HG02981 (cell line): ENCODE results near the gene SLC26A2.
A peak's percentile ranks its signal among the peaks of the same experiment; 100 is the strongest.
"Not testable (repeated sequence)": the region's sequence is repeated elsewhere in the genome, so short reads cannot be mapped to it uniquely, and the experiment has no call there.

Source experiments
- ATAC-seq: cut with Tn5 transposase; IDR thresholded peaks from one replicate; pipeline ENCODE4 v1.9.1; 2021; ENCODE audit warnings: mild to moderate bottlenecking, moderate library complexity; ENCODE audit not compliant: unreplicated experiment

SLC26A2 gene

GRCh38 chr5:149936700-149937091, 23.9 kb upstream of the SLC26A2 start:
- no peak for ATAC-seq

- ATAC-seq: no peak
These were observed 22.9 kb upstream of the SLC26A2 start for GRCh38 chr5:149937610-149938009.

GRCh38 chr5:149938279-149938678, 22.3 kb upstream of the SLC26A2 start:
- ATAC-seq: no peak

GRCh38 chr5:149938791-149939358, 21.7 kb upstream of the SLC26A2 start:
- ATAC-seq: no peak

GRCh38 chr5:149939546-149939945, 21.0 kb upstream of the SLC26A2 start:
- no peak for ATAC-seq

- ATAC-seq: peak; percentile 73
These were observed 20.4 kb upstream of the SLC26A2 start for GRCh38 chr5:149940077-149940574.

GRCh38 chr5:149940941-149941644, 19.5 kb upstream of the SLC26A2 start:
- no peak for ATAC-seq

- no peak for ATAC-seq
These were observed 18.8 kb upstream of the SLC26A2 start for GRCh38 chr5:149941795-149942194.

GRCh38 chr5:149942199-149942598, 18.4 kb upstream of the SLC26A2 start:
- no peak for ATAC-seq

- not testable (repeated sequence) for ATAC-seq
These were observed 17.8 kb upstream of the SLC26A2 start for GRCh38 chr5:149942741-149943169.

- ATAC-seq: not testable (repeated sequence)
These were observed 17.2 kb upstream of the SLC26A2 start for GRCh38 chr5:149943177-149943949.

- no peak for ATAC-seq
These were observed 15.9 kb upstream of the SLC26A2 start, which contains the start of gene PDE6A for GRCh38 chr5:149944666-149945065. Gene PDE6A, minus strand, starts transcription at chr5:149944793. Its CDS starts 120 bp downstream, at chr5:149944673.

- no peak for ATAC-seq
These were observed 14.4 kb upstream of the SLC26A2 start for GRCh38 chr5:149946118-149946517.

- no peak for ATAC-seq
These were observed 11.6 kb upstream of the SLC26A2 start for GRCh38 chr5:149948993-149949392.

- no peak for ATAC-seq
These were observed 9.3 kb upstream of the SLC26A2 start for GRCh38 chr5:149951138-149951749.

GRCh38 chr5:149953436-149954121, 7.0 kb upstream of the SLC26A2 start:
- ATAC-seq: no peak

- no peak for ATAC-seq
These were observed 5.8 kb upstream of the SLC26A2 start for GRCh38 chr5:149954798-149955197.

GRCh38 chr5:149956685-149957084, 3.9 kb upstream of the SLC26A2 start:
- no peak for ATAC-seq

- no peak for ATAC-seq
These were observed 2.7 kb upstream of the SLC26A2 start for GRCh38 chr5:149957855-149958254.

GRCh38 chr5:149959406-149960236, 937 bp upstream of the SLC26A2 start:
- ATAC-seq: no peak
